Activated T-helper 9 cell treated with anti-CD3 and anti-CD28 coated beads, Interleukin-2, amount 50 U/mL, for 16 hours (primary cell): Measurements from ENCODE around the gene CSAD.

Experiments used
- DNase-seq: peaks from one replicate; pipeline ENCODE4 v3.0.0-alpha.2; 2020; ENCODE audit warnings: low read depth

Gene CSAD

GRCh38 chr12:53180220-53180930, at the start of gene CSAD, which contains the start of gene ZNF740:
CSAD (minus strand) TSS chr12:53180925; CDS start chr12:53173470, 7,455 bp downstream.
ZNF740 (plus strand) TSS chr12:53180722; CDS start chr12:53181984, 1,262 bp downstream.
- peak; percentile 97 for DNase-seq

DNA sequence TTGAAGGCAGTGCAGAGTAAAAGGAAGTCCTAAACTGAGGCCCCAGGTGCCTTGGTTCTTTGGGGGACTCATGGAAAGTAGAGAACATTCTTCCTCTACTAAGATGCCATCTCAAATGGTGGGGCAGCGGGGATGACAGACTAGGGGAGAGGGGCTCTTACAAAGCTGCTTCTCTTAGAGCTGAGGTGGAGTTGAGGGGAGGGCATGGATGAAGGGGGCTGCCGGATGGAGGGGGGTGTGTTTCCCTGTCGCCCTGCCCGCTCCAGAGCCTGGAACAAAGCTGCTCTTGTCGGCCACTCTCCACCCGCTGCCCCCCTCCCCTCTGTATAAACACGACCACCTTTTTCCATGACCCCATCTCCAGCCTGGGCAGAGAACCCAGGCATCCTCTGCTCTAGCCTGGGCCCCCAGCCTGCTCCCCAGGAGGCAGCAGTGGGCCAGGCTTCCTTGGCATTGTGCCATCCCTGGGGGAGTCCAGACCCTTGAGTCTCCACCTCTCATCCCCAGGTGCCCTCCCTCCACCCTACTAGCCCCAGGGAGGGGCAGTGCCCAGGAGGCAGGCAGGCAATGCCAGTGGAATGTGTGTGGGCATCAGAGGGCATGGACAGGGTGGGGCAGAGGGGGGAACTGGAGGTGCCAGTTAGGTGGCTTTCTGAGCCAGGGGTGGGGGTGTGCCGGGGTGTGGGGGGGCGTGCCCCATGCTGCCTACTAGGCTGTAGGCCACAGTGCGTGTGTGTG, 49.6 kb upstream of the CSAD start:
- DNase-seq = no peak

DNA sequence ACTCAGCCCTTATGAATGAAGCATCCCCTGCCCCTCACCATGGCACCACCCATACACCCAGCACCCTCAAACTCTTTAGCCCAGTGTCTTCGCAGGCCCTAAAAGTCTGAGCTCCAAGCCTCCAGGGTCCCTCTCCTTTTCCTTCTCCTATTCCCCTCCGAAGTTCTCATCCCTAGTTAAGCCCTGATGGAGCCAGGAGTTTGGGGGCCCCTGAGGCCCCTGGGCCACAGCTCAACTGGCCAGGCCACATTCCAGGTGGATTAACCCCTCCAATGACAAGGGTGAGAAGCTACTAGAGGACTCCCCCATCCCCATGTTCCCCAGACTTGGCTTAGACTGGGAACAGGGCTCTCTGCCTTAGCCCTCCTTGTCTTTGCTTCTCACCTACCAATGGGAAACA, 48.7 kb upstream of the CSAD start:
- no peak for DNase-seq

DNA sequence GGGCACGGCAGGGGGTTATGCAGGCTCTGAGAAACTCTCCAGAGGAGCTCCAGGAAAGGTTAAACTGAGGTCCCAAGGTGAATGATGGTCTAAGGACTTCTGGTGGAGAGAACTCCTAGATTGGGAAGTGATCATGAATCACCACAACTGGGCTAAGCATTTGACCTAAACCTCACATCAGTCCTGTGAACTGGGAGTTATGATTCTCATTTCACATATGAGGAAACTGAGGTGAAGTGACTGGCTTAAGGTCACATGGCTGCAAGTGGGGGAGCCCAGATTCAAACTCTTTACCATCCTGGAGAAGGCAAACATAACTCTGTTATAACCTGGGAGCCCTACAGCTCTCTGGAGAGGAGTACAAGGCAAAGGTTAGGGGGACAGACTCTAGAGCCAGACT, 47.1 kb upstream of the CSAD start:
- no peak for DNase-seq

DNA sequence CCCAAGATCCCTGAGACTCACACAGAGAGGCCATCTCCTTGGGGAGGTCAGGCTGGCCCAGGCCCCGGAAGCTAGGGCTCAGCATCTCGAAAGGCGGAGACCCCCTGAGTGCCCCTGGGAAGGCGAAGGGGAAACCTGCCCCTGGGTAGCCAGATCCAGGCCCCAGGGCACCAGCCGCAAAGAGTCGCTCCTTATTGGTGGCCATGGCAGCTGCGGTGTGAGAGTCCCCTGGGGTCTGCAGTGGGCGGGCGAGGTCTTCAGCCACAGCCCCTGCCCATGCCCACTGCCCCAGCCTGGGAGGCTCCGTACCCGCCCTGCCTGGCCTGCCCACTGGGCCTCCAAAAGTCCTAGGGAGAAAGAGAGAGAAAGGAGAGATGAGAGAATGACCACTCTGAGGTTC, 46.6 kb upstream of the CSAD start:
- no peak for DNase-seq

DNA sequence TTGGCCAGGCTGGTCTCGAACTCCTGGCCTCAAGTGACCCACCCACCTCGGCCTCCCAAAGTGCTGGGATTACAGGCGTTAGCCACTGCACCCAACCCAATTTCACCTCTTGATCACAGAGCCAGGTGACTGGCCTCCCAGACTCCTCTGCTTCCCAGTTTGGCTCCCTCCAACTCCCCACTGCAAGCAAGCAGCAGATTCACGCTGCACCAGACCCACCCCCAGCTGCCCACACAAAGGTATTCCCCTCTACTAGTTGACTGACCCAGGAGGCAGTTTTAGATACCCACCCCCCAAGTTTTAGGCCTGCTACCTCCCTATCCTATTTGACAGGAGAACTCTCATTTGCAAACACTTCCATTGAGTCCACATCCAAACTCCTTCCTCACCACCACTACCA, 46.1 kb upstream of the CSAD start:
- no peak for DNase-seq

- DNase-seq = no peak
These were observed 45.1 kb upstream of the CSAD start for GRCh38 chr12:53225635-53226424.

- DNase-seq = no peak
These were observed 44.3 kb upstream of the CSAD start for GRCh38 chr12:53224897-53225634.

DNA sequence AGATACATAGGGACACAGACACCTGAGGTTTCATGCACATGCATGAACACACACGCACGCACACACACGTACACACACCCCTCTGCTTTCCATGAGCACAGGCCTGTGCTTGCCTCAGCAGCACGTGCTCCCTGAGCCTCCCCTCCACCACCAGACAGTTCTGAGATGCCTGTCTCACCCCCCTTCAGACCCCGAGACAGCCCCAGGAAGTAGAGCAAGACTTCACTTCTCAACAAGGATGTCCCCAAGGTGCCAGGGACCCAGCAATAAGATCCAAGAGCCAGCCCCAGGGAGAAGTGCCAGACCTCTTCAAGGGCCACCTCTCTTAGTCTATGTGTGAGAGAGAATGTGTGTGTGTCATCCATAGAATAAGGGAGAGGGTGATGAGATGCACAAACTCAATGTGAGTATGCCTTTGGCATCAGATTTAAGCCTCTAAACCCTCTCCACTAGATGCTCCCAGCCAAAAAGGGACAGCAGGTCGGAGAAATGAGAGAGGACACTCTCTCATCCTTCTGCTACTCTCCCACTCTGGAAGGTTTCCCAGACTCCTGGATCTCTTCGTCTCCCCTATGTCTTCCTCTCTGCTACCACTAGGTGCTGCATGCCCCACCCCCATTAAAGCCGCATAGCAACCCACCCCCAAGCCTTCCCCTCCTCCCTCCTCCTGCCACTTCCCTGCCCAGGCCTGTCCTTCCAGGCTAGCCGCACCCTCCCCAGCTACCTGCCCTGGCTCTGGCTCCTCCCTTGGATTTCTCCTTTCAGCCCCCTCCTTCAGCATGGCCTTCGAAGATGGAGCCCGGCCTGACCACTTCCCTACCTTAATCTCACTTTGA, 43.6 kb upstream of the CSAD start:
- DNase-seq = no peak

DNA sequence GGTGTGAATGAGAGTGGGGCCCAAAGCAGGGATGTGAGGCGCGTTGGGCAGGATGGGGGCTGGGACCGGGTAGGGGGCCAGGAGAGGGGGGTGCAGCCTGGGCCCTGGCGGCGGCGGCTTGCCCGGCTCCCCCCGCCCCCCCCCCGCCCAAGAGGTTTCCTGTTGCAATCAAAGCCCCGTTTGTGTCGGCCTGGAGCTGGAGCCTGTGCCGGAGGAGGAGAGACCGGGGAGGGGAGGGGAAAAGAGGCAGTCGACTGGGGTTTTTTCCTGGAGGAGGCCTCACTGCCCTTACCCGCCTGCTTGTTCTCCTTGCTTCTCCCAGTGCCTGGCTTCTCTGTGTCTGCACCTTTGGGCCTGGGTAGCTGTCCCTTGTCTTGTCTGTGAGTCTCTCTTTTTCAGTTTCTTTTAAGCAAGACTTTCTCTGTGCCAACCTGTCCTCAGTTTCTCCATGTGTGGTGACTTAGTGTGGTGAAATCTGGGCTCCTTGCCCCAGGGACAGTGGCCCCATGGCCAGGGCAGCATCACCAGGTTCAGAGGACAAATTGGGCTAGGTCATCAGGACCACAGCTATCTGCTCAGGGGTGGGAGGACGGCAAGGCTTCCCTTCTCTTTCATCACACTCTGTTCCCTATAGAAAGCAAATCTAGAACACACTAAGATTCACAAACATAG, 42.8 kb upstream of the CSAD start:
- DNase-seq = no peak

DNA sequence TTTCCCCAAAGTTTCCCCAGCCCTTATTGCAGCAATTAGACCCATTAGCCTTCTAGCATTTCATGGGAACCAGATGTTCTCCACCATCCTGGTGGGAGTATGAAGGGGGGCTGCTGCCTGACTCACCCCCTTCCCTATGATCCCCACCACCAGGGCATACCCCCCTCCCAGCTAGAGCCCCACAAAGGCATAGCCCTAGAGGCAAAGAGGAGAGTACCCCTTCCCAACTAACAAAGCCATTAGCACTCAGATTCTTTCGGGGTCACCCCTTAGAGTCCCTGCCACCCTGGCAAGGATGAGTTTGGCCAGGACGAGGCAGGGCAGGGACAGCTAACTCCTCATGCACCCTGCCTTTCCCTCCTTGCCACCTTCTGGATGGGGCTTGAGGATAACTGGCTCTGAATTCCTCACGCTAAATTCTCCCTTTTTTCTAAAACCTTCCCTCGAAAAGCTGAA, 42.1 kb upstream of the CSAD start:
- no peak for DNase-seq

- DNase-seq = no peak
These were observed 41.5 kb upstream of the CSAD start for GRCh38 chr12:53222170-53222721.

GRCh38 chr12:53221203-53222080, 40.7 kb upstream of the CSAD start:
- DNase-seq = peak; percentile 37

- DNase-seq = peak; percentile 74
These were observed 40.0 kb upstream of the CSAD start for GRCh38 chr12:53220694-53221202.

DNA sequence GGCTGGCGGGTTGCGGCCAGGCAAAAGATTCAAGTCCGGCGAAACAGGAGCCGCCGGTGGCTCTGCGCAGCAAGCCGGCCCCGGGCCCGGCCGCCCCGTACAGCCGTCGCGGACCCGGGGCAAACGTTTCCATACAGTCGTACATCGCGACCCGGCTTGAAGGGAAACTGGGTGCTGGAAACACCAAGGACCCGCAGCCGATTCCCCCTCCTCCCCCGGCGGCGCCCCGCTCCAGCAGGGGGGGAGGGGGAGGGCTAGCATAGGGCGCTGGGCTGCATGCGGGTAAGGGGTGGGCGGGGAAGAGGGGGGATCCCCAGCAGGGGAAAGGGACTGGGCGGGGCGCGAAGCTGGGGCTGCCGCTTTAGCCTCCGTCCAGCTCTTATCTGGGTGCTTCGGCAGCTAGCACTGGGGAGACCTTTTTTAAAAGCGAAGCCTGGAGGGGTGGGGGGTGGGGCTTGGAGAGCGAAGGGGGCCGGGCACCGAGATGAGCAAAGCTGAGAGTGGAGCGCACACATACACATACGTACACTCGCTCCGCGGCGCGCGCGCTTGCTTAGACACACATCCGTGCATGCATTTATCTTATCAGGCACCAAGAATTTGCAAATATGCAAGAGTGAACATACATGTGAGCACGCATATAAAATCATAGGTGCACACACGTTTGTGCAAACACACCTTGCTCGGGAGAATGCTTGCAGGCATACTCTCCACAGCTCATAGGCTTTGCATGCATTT, 39.4 kb upstream of the CSAD start:
- peak; percentile 63 for DNase-seq

DNA sequence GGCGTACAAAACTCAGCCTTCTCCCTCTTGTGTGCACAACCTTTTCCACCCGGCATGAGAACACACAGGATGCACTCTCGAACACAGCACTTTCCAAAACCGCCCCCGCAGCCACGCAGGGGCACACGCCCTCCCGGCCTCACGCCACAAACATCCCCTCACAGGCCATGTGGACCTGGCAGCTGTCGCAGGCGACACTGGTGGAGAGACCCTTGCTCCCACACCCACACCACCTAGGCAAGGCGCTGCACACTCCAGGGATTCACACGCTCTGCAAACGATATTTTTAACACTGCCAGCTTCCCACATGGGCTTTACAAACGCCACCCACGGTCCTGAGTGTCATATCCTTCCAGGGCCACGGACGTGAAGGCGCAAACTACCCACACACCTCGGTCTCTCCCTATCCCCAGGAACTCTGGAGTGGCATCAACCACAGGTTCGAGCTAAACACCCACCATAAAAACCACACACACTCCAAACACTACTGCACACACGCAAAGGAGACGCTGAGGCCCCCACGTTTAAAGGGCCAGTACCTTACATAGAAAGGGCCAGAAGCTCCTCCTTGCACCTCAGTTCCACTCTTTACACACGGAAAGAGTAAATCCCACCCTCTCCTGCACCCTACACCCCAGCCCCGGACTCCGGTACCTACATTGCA, 38.7 kb upstream of the CSAD start:
- peak; percentile 64 for DNase-seq

GRCh38 chr12:53218551-53219291, 38.0 kb upstream of the CSAD start:
- no peak for DNase-seq
